VCaP (cell line): Measurements from ENCODE around the gene PRRC2C.
A peak's percentile ranks its signal among the peaks of the same experiment; 100 is the strongest.
"Not testable (repeated sequence)": the region's sequence is repeated elsewhere in the genome, so short reads cannot be mapped to it uniquely, and the experiment has no call there.

Experiments
- H3K27ac ChIP-seq: fragments of 450-650 bp; 2 replicates; pipeline ENCODE4 v1.5.1; 2017
- TF ChIP-seq, protein P1 (sequence below): fragments of 450-650 bp; conservative IDR thresholded peaks from 2 replicates; pipeline ENCODE4 v1.5.1; 2017; ENCODE audit warnings: mild to moderate bottlenecking, moderate library complexity

The PRRC2C gene

DNA sequence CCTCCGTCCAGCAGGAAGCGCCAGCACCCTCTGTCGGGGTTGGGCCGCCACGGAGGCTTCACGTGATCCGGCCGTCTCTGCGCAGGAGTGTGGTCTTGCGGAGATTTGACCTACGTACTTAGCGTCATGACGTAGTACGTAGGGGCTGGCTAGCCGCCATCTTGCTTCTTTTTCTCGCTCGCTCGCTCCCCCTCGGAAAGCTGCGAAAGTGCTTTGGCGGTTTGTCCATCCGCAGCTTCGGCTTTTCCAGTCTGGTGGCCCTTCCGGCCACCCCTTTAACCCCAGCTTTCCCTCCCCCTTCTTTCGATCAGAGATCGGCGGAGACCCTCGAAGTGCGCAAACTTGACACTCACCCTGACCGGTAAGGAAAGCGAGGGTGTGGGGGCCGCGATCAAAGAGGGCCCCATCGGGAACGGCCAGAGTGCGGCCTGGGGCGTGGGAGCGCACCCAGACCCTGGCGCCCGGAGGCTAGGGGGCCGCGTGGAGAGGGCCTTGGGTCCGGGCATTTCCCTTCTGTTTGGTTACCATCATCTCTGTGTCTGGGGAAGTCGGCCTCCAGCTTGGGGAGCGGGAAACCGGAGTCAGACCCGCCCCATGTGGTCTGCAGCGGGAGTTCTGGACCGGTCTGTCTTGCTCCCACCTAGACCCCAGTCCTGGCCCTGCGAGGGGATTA lies at the start of gene PRRC2C:
Gene PRRC2C, plus strand, starts transcription at position 156 of the 673 bp plus-strand sequence. CDS start 26,559 bp downstream, outside the sequence.
- TF ChIP-seq, protein P1, sequence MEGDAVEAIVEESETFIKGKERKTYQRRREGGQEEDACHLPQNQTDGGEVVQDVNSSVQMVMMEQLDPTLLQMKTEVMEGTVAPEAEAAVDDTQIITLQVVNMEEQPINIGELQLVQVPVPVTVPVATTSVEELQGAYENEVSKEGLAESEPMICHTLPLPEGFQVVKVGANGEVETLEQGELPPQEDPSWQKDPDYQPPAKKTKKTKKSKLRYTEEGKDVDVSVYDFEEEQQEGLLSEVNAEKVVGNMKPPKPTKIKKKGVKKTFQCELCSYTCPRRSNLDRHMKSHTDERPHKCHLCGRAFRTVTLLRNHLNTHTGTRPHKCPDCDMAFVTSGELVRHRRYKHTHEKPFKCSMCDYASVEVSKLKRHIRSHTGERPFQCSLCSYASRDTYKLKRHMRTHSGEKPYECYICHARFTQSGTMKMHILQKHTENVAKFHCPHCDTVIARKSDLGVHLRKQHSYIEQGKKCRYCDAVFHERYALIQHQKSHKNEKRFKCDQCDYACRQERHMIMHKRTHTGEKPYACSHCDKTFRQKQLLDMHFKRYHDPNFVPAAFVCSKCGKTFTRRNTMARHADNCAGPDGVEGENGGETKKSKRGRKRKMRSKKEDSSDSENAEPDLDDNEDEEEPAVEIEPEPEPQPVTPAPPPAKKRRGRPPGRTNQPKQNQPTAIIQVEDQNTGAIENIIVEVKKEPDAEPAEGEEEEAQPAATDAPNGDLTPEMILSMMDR = peak; percentile 88
- H3K27ac ChIP-seq = peak within 1 kb of the TSS; percentile 96

DNA sequence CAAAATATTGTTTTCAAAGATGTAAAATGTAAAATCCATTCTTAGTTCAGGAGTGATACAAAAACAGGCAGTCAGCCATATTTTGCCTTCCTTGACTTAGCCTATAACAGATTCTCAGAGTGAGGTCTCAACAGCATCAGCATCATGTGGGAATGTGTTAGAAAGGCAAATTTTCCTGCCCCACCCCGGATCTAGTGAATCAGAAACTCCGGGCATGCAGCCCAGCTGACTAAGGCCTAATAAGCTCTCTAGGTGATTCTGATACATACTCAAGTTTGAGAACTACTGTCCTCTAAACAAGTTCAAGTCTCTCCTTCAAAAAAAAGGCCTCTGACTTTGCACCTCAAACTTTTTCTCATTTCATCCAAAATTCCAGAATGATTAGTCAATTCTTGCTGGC lies 46.9 kb upstream of the PRRC2C start:
- TF ChIP-seq, protein P1 = no peak
- no peak overlapping the region for H3K27ac ChIP-seq

DNA sequence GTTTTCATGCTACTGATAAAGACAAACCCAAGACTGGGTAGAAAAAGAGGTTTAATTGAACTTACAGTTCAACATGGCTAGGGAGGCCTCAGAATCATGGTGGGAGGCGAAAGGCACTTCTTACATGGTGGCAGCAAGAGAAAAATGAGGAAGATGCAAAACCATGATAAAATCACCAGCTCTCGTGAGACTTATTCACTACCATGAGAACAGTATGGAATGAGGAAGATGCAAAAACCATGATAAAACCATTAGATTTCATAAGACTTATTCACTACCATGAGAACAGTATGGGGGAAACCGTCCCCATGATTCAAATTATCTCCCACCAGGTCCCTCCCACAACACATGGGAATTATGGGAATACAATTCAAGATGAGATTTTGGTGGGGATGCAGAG lies 45.1 kb upstream of the PRRC2C start:
- H3K27ac ChIP-seq = not testable (repeated sequence)

DNA sequence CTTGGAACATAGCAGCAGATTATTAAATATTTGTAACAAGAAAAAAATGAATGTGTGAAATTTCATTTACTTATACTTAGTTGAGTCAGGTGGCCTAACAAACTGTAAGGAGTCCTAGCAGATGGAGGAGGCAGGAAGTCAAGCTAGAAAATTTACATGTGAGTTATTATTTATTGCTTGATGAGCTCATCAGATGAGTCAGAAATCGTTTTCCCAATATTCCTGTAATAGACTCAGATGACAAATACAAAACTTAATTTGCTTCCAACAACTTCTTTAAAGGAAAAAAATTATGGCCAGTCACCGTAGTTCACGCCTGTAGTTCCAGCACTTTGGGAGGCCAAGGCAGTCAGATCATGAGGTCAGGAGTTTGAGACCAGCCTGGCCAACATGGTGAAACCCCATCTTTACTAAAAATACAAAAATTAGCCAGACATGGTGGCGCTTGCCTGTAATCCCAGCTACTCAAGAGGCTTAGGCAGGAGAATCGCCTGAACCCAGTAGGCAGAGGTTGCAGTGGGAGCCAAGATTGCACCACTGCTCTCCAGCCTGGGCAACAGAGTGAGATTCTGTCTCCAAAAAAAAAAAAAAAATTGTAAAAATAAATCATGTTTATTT lies 43.9 kb upstream of the PRRC2C start:
- H3K27ac ChIP-seq = not testable (repeated sequence)

DNA sequence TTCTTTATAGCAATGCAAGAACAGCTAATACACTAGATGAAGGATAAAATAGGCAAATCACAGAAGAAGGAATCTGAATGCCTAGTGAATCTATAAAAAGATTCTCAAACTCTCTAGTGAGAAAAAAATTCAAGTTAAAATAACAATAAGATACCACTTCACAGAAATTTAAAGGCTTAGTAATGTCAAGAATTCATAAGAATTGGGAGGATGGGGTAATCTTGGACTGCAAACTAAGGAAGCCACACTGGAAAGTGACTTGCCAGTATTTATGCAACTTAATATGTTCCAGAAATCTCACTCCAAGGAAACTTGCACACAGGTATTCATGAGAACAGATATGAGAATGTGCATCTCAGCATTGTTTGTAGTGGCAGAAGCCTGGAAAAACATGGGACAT lies 38.9 kb upstream of the PRRC2C start:
- TF ChIP-seq, protein P1 = no peak
- H3K27ac ChIP-seq = no peak overlapping the region

DNA sequence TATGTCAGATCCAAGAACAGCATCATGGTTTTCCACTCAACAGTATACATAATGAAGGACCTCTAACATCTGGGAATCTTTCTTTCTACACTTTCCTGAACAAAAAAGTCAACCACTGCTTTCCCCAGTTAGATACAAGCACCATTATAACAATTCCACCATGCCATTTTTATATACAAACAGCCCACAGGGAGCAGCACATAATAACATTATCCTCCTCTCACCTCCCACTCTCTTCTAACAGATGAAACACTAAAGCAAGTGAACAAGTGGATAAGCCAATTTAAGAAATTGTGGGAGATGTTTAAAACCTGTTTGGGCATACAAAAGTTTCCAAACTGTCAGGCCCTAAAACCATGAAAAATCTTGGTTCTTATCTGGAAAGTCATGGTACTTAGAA lies 29.4 kb upstream of the PRRC2C start:
- TF ChIP-seq, protein P1 = no peak
- H3K27ac ChIP-seq = peak overlapping the region; percentile 13; the same call in 1 of the 2 replicates

DNA sequence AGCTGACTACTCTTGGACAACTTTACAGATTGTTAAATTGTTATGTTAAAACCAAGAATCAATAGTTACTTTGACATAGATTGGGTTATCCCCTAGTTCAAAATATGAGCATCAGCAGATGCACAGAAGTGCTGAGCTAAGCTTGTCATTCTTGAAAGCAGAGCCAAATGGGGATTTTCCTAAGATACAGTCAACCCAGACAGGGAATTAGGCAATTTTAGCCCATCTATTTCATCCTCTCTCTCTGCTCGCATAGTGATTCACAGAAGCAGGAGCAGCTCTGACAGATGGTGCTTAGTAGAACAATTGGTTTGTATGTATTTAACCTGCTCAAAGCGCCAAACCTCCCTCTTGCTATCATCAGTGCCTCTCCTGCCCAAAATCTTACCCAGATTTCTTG lies 27.9 kb upstream of the PRRC2C start:
- peak overlapping the region; percentile 13 for H3K27ac ChIP-seq
- TF ChIP-seq, protein P1 = no peak

DNA sequence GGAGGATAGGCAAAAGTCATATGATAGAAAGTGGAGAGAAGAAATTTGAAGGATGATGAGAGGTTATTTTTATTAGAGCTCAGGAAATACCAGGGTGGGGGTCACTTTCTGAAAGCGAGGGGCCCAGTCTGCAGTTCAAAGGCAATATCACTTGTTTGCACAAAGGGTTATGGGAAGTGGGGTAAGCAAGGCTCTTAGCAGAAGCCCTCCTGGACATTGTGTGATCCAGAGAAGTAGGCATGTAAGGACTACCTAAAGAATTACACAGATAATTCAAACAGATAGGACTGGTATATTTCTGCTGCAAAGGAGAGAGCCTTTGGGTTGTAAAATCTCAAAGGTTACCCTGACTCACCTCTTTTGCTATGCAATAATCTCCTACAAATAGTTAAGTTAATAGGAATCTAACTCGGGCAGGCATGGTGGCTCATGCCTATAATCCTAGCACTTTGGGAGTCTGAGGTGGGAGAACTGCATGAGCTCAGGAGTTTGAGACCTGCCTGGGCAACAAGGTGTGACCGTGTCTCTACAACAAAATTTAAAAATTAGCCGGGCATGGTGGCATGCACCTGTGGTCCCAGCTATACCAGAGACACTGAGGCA lies 25.2 kb upstream of the PRRC2C start:
- H3K27ac ChIP-seq = no peak overlapping the region
- TF ChIP-seq, protein P1 = no peak
